Stimulated activated CD8-positive, alpha-beta memory T cell treated with anti-CD3 and anti-CD28 coated beads, Interleukin-7, amount 100 ng/mL, for 4 hours (primary cell): ENCODE data around the gene TH.
A peak's percentile ranks its signal among the peaks of the same experiment; 100 is the strongest.
"Not testable (repeated sequence)": the region's sequence is repeated elsewhere in the genome, so short reads cannot be mapped to it uniquely, and the experiment has no call there.

ENCODE experiments used
- DNase-seq, 2 donors: peaks; one replicate each; pipeline ENCODE4 v3.0.0-alpha.2; 2020; ENCODE audit warnings: low read depth in 2 of 2

Gene TH

GRCh38 chr11:2178055-2178773 is 6.6 kb upstream of the TH start:
- DNase-seq = not testable (repeated sequence)

GRCh38 chr11:2177076-2177475 is 5.5 kb upstream of the TH start:
- DNase-seq = no peak

GRCh38 chr11:2176389-2176900 is 4.8 kb upstream of the TH start:
- no peak for DNase-seq

- no peak for DNase-seq
These were observed 4.0 kb upstream of the TH start for GRCh38 chr11:2175659-2176058.

GRCh38 chr11:2174361-2174760 is 2.7 kb upstream of the TH start:
- DNase-seq = no peak

GRCh38 chr11:2173761-2174160 is 2.1 kb upstream of the TH start:
- no peak for DNase-seq

GRCh38 chr11:2173150-2173693 is 1.6 kb upstream of the TH start:
- DNase-seq = no peak

GRCh38 chr11:2172676-2173075 is 1.1 kb upstream of the TH start:
- no peak for DNase-seq

- DNase-seq = no peak
These were observed 1.7 kb downstream of the TH start for GRCh38 chr11:2169626-2170570.

GRCh38 chr11:2169005-2169378 is 2.6 kb downstream of the TH start:
- DNase-seq = no peak

- no peak for DNase-seq
These were observed 3.2 kb downstream of the TH start for GRCh38 chr11:2168286-2169004.

- DNase-seq = no peak
These were observed 4.2 kb downstream of the TH start for GRCh38 chr11:2167141-2168045.

- peak in 1 of 2 donors; percentile 17 for DNase-seq
These were observed 5.3 kb downstream of the TH start for GRCh38 chr11:2166091-2166851.

GRCh38 chr11:2165571-2165970 is 6.0 kb downstream of the TH start:
- DNase-seq = no peak

GRCh38 chr11:2164861-2165555 is 6.6 kb downstream of the TH start:
- no peak for DNase-seq

GRCh38 chr11:2164081-2164480 is 7.5 kb downstream of the TH start:
- DNase-seq = no peak

- no peak for DNase-seq
These were observed 8.1 kb downstream of the TH start for GRCh38 chr11:2163428-2163978.

- DNase-seq = no peak
These were observed 10.8 kb downstream of the TH start, which contains the start of gene INS for GRCh38 chr11:2160736-2161259. Gene INS, minus strand, starts transcription at chr11:2161209. Its CDS starts 238 bp downstream, at chr11:2160971.
